Hepatocyte (in vitro differentiated cells): Measurements from ENCODE around the gene GPR155. TPM values are rescaled to one million over a fixed set of nuclear protein-coding genes. Genes with fewer than 3 reads are reported as not detected.

Source experiments
- DNase-seq: peaks from one replicate; pipeline ENCODE4 v3.0.0-alpha.2; 2016; ENCODE audit warnings: low spot score
- H2AFZ ChIP-seq: fragments of 200-600 bp; sonication (generic); 2 replicates; pipeline ENCODE4 v1.6.0; 2016; ENCODE audit warnings: antibody characterized with exemption, mild to moderate bottlenecking
- H3K27ac ChIP-seq: fragments of 200-600 bp; sonication (generic); 2 replicates; pipeline ENCODE4 v1.5.1; 2016; ENCODE audit warnings: mild to moderate bottlenecking
- H3K27me3 ChIP-seq: fragments of 200-600 bp; sonication (generic); 2 replicates; pipeline ENCODE4 v1.6.1; 2016
- H3K36me3 ChIP-seq: fragments of 200-600 bp; sonication (generic); replicated peaks from 2 replicates; pipeline ENCODE4 v1.5.1; 2016; ENCODE audit warnings: low read depth; ENCODE audit not compliant: insufficient read depth
- H3K4me1 ChIP-seq: fragments of 200-600 bp; sonication (generic); 2 replicates; pipeline ENCODE4 v1.5.1; 2016; ENCODE audit warnings: mild to moderate bottlenecking, moderate library complexity; ENCODE audit not compliant: insufficient read depth
- H3K4me2 ChIP-seq: fragments of 200-600 bp; sonication (generic); 2 replicates; pipeline ENCODE4 v1.6.0; 2016
- H3K4me3 ChIP-seq: fragments of 200-600 bp; sonication (generic); 2 replicates; pipeline ENCODE4 v1.5.1; 2016; ENCODE audit warnings: mild to moderate bottlenecking
- H3K79me2 ChIP-seq: fragments of 200-600 bp; sonication (generic); 2 replicates; pipeline ENCODE4 v1.6.0; 2017; ENCODE audit warnings: mild to moderate bottlenecking
- H3K9me2 ChIP-seq: fragments of 200-600 bp; sonication (generic); replicated peaks from 2 replicates; pipeline ENCODE4 v1.6.0; 2017; ENCODE audit warnings: mild to moderate bottlenecking; ENCODE audit not compliant: insufficient read depth
- H3K9me3 ChIP-seq: fragments of 200-600 bp; sonication (generic); 2 replicates; pipeline ENCODE4 v1.5.1; 2016; ENCODE audit warnings: low read depth, mild to moderate bottlenecking
- H4K20me1 ChIP-seq: fragments of 200-600 bp; sonication (generic); 2 replicates; pipeline ENCODE4 v1.6.0; 2016; ENCODE audit warnings: mild to moderate bottlenecking; ENCODE audit not compliant: insufficient read depth, poor library complexity, severe bottlenecking
- EZH2 ChIP-seq: fragments of 200-600 bp; sonication (generic); IDR thresholded peaks from 2 replicates; pipeline ENCODE4 v1.6.1; 2016; ENCODE audit warnings: antibody characterized with exemption, mild to moderate bottlenecking, borderline replicate concordance
- EZH2phosphoT487 ChIP-seq: fragments of 200-600 bp; sonication (generic); IDR thresholded peaks from one replicate; pipeline ENCODE4 v1.6.1; 2018; ENCODE audit warnings: antibody characterized with exemption, mild to moderate bottlenecking, low read depth, moderate library complexity; ENCODE audit not compliant: unreplicated experiment, severe bottlenecking
- WGBS: methylation state at CpG from one replicate; pipeline ENCODE4 v1.1.6; 2016; ENCODE audit warnings: low lambda C conversion rate; ENCODE audit errors: missing lambda C conversion rate; 5-methylcytosine and 5-hydroxymethylcytosine counted together
- polyA plus RNA-seq: library from polyadenylated mRNA; unstranded; fragments of >200 nt; fragmentation: Nextera tagmentation; extraction: Ambion mirVana; gene quantifications from 2 replicates; pipeline ENCODE4 v1.2.1, GENCODE V29; 2016
- total RNA-seq: library from RNA; depleted of rRNA; stranded (reverse); fragments of >200 nt; gene quantifications from 2 replicates; pipeline ENCODE4 v1.2.3, GENCODE V29; 2014
- TF ChIP-seq, protein P1 (sequence below): fragments of 200-600 bp; sonication (generic); IDR thresholded peaks from 2 replicates; pipeline ENCODE4 v1.5.1; 2016; ENCODE audit warnings: antibody characterized with exemption, mild to moderate bottlenecking; ENCODE audit not compliant: poor library complexity

GPR155 gene
- total RNA-seq (20.5 and 26.1 TPM in 2 replicates), polyA plus RNA-seq (30.0 and 32.8 TPM in 2 replicates)

GRCh38 chr2:174486563-174487107 is at the start of gene GPR155:
GPR155 (minus strand) TSS chr2:174487029; CDS start chr2:174481956, 5,073 bp downstream.
- H3K9me2 ChIP-seq: no peaks in the 10 kb centered on the region
- H3K4me3 ChIP-seq: peak within 1 kb of the TSS; percentile 53
- H2AFZ ChIP-seq: peak within 1 kb of the TSS; percentile 91
- H3K36me3 ChIP-seq: no peaks in the 10 kb centered on the region
- TF ChIP-seq, protein P1, sequence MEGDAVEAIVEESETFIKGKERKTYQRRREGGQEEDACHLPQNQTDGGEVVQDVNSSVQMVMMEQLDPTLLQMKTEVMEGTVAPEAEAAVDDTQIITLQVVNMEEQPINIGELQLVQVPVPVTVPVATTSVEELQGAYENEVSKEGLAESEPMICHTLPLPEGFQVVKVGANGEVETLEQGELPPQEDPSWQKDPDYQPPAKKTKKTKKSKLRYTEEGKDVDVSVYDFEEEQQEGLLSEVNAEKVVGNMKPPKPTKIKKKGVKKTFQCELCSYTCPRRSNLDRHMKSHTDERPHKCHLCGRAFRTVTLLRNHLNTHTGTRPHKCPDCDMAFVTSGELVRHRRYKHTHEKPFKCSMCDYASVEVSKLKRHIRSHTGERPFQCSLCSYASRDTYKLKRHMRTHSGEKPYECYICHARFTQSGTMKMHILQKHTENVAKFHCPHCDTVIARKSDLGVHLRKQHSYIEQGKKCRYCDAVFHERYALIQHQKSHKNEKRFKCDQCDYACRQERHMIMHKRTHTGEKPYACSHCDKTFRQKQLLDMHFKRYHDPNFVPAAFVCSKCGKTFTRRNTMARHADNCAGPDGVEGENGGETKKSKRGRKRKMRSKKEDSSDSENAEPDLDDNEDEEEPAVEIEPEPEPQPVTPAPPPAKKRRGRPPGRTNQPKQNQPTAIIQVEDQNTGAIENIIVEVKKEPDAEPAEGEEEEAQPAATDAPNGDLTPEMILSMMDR: peak; percentile 6
- TF ChIP-seq EZH2phosphoT487: no peak
- TF ChIP-seq EZH2: no peak
- no peaks in the 10 kb centered on the region for H3K9me3 ChIP-seq
- no peaks in the 10 kb centered on the region for H4K20me1 ChIP-seq
- peak; percentile 86 for DNase-seq
- H3K27me3 ChIP-seq: no peaks in the 10 kb centered on the region
- H3K79me2 ChIP-seq: peaks cover 4% of the 10 kb centered on the region
- H3K4me1 ChIP-seq: peaks cover 4% of the 10 kb centered on the region
- WGBS: under 1% methylated on average over 36 of the region's 42 CpGs
- peak within 1 kb of the TSS; percentile 96 for H3K27ac ChIP-seq
- peak within 1 kb of the TSS; percentile 92 for H3K4me2 ChIP-seq

DNA sequence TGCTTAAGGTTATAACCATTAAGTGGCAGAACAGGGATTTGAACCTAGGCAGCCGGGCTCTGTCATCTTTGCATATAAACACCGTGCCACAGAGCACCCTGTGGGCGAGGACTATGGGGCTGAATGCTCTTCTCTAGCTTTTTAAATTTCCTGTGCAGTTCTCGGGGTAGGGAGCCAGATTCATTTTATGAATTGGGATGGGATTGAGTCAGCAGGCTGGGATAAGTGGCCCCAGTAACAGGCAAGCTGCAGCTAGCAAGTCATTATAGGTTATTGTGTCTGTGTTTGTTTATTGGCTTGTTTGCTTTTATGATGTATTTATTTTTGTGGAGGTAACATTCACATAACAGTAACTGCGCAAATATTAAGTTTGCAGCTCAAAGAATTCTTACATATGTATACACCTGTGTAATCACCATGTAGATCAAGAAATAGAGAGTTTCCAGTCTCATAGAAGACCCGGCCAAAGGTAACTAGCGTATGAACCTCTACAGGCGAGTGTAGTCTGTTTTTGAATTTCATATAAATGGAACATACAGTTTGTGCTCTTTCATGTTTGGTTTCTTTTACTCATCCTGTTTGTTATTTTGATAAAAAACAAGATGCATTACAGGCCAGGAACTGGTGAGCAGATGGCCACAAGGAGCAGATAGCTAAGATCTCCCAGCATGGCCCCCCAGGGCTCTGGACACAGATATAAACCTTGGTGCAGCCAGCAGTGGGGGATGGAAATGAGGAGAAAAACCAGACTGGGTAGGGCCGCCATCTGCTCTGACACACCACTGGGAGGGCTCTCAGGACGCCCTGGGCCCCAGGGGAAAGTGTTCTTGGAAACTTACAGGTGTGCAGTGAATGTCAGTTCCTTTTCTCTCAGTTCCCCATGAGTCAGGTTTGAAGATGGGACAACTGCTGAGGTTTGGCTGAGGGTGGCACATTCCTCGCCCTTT is 49.2 kb upstream of the GPR155 start:
- Histone ChIP-seq H3K4me1 (peaks cover 15% of the 10 kb centered on the region), H4K20me1 (no peaks in the 10 kb centered on the region), H3K79me2 (no peaks in the 10 kb centered on the region), H3K9me3 (no peaks in the 10 kb centered on the region), H3K9me2 (no peaks in the 10 kb centered on the region), H3K27ac (peak overlapping the region; percentile 6), H3K27me3 (no peaks in the 10 kb centered on the region), H3K4me3 (no peak overlapping the region), H2AFZ (no peak overlapping the region), H3K36me3 (no peaks in the 10 kb centered on the region), H3K4me2 (peak overlapping the region; percentile 25)
- DNase-seq: peak; percentile 48
- TF ChIP-seq, protein P1: no peak
- TF ChIP-seq EZH2 (no peak), EZH2phosphoT487 (no peak)
- WGBS: 63% methylated on average over 11 of the region's 11 CpGs

DNA sequence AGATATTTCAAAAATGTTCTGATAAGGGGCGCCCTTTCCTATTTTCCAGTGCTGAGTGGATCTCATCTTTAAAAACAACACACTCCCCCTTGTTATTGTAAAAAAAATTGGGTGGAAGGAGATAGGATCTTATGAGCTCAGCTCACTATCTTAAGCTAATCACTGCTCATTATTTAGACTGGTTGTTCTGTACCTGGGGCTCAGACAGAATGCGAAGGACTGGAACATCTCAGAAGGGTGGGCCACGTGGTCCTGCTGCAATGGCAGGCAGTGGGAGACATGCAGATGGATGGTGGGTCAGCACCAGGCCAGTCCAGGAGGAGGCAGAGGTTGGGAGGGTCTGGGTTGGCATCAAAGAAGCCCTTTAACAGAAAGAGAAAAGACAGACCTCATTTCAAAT is 48.3 kb upstream of the GPR155 start:
- Histone ChIP-seq H2AFZ (no peak overlapping the region), H3K27me3 (no peaks in the 10 kb centered on the region), H3K27ac (peak overlapping the region; percentile 11), H3K4me3 (no peak overlapping the region), H4K20me1 (no peaks in the 10 kb centered on the region), H3K4me2 (no peak overlapping the region), H3K4me1 (peaks cover 15% of the 10 kb centered on the region), H3K79me2 (no peaks in the 10 kb centered on the region), H3K9me2 (no peaks in the 10 kb centered on the region), H3K36me3 (no peaks in the 10 kb centered on the region), H3K9me3 (no peaks in the 10 kb centered on the region)
- 49% methylated on average over 3 of the region's 3 CpGs for WGBS
- TF ChIP-seq EZH2phosphoT487 (no peak), EZH2 (no peak)
- TF ChIP-seq, protein P1: no peak
- DNase-seq: no peak
